Glomerular visceral epithelial cell (primary cell): ENCODE results near the gene FOXP1.

Experiments
- DNase-seq: peaks from one replicate; pipeline ENCODE4 v3.0.0-alpha.2; 2016; ENCODE audit errors: extremely low spot score

FOXP1 gene

DNA sequence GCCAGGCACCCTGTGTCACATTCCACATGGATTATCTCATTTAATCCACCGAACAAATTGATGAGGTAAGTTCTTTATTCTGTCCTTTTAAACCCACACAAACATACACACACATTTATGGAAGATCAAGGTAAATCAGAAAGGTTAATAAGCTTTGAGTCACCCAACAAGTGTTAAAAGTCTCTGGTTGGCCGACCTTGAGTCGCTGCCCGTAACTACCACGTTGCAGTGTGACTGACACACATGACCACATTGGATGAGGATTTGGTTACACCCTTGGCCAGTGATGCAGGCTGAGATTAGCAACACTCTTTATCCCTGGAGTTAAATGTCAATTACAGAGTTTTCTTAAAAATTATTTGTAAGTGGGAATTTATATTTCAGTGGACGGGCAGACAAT, 19.2 kb downstream of the FOXP1 start:
- peak; percentile 78 for DNase-seq

DNA sequence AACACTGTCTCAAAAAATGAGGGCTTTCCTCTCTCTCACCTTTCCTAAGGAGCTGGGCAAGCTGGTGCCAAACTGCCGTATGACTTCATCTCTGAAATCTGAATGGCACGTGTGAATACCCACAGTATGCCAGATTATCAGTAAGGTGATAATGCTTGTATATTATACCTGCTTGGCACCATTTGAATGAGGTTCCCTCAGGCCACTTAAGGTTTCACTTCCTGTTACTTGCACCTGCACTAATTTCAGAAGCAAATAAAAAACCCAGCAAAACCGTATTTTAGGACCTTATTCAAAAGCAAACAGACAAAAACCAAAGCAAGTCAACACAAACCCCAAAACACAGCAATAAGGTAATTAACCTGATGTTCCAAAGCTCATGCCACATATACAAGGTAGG, 19.7 kb downstream of the FOXP1 start:
- no peak for DNase-seq

- DNase-seq, result no peak
Measured at GRCh38 chr3:71562938-71563337, 20.6 kb downstream of the FOXP1 start.

- peak; percentile 72 for DNase-seq
Measured at GRCh38 chr3:71560665-71561064, 22.9 kb downstream of the FOXP1 start.

GRCh38 chr3:71559578-71560162, 23.9 kb downstream of the FOXP1 start:
- DNase-seq, result peak; percentile 48

DNA sequence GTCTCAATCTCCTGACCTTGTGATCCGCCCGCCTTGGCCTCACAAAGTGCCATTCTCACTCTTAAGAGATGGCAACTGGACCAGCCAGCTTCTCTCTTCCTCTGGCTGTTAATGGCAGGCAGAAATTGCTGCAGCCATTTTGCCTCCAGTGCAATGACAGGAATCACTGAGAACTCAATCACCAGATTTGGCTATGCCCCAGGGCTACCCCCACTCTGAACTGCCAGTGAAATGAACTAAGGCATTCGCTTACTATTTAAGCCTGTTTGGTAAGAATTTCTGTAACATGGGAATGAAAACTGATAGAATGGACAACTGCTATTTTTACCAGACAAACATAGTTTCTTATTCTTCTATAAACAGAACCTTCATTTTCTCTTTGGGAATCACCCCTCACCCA, 24.5 kb downstream of the FOXP1 start:
- no peak for DNase-seq

DNA sequence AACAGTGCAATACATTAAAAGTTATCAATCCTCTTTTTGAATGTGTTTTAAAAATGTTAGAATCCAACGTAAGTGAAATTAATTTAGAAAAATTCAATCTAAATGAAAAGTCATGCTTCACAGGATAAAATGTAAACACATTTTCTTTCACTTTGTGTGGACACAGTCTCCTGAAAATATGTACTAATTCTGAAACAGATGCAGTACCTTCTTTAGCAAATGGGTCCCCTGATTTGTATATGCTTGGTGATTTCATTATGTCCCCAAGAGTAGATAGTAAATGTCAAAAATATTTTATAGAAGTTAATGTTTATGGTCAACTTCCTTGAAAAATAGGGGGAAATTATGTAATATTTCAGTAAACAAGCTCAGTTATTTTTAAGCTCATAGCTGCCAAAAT, 28.9 kb downstream of the FOXP1 start:
- DNase-seq, result no peak

GRCh38 chr3:71551311-71551919, 32.1 kb downstream of the FOXP1 start:
- DNase-seq, result peak; percentile 42

DNA sequence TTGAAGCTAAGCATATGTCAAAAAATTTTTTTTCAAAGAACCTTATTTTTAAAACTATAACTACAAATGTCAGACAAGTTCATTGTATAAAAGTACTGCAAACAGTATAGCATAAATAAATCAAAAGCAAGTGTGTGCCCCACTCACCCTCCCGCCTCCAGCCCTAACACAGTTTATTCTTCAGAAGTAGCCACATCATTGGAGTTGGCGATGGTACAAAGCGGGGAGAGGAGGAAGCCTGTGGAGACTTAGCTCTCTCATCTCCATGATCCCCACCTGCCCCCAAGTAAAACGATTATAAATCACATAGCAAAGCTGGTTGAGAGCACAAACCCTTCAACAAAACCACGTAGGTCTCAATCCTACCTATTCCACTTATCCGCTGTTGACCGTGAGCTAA, 33.6 kb downstream of the FOXP1 start:
- no peak for DNase-seq

- DNase-seq, result peak; percentile 83
Measured at GRCh38 chr3:71548705-71549384, 34.7 kb downstream of the FOXP1 start.

DNA sequence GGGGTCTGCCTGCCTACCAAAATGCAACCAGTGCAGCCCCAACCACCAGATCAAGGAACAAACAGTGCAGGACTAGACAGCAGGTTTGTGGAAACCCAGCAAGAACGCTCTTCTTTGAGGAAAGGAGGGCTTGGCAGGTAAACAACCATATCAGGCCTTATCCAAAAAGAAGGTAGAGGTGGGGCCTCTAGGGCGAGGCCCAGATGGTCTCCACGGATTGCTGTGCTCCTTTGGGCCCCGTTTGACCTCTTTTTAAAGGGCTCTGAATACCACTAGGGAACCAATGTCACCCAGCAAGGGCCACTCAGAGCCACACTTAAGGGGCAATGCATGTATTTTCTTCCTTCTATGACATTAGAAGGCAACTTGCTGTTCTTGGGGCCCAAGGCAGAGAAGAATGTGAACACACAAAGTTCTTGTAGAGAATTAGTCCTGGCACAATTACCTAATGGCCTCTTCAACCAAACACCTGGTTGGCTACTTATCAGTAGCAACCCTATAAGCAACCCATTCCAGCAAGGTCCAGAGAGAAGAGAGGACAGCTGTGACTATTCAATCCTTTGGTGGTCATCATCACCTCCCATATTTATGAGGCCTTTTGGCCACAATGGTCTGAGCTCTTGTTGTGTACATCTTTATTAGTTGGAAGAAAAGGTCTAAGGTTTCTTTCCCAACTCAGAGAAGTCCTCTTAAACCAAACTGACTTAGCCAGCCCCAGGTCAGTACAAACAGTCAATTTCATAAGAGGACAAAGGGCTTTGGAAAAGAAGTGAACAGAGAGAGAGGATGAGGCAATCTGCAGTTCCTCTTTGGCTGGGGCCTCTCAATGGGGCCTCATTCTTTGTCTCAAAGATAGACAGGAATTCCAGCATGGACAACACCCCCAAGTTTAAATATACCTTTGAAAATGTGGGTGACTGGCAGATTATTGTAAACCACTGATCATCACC, 36.0 kb downstream of the FOXP1 start:
- DNase-seq, result no peak

DNA sequence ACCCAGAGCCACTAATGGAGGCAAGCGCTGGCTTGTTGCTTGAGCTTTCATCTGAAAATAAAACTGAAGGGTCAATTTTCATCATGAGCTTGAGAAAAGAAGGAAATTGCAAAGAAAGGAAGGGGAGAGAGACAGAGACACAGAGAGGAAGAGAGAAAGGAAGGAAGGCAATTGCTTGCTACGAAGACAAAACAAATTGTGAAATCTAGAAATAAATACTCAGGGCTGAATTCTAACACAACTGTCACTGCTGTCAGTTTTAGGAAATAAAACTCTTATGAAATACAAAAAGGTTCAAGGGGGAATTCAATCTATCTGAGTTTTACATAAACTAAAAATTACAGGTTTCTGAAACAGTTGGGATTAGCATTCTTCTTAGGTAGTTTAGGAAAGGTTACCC, 36.7 kb downstream of the FOXP1 start:
- DNase-seq, result no peak

DNA sequence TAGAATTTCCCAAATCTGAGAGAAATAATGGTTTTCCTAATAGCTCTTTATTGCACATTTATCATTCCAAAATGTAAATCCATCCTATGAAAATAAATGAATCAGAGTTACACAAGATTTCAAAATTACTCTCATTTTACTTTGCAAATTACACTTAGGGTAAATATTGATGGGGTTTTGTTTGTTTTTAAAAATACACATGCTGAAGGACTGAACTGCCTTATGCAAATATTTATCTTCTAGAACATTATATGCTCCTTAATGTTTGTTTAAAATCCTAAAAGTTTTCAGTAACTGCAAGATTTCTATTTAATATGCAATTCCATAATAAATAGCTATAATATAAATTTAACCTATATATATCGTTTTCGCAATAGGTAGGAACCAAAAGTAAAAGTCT, 38.2 kb downstream of the FOXP1 start:
- no peak for DNase-seq

- no peak for DNase-seq
Measured at GRCh38 chr3:71543371-71544016, 40.0 kb downstream of the FOXP1 start.

GRCh38 chr3:71542521-71543370, 40.8 kb downstream of the FOXP1 start:
- DNase-seq, result peak; percentile 76

DNA sequence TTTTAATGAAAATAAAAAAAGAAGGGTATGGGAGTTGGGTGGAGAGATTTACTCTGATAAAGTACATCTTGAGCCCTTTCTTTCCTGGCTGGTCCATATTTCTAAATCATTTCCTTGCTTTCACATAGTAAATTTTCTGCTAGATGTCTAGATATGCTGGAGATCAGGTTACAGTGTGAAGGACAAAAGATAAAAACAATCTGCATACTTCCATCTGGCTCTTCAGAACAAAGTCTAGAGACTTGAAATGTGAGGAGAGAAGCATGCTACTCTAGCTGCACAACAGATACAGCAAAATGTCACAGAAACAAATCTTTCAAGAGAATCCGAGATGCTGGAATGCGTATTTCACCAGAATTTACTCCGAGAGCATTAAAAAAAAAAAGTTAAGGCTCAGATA, 42.2 kb downstream of the FOXP1 start:
- no peak for DNase-seq

GRCh38 chr3:71537211-71537611, 46.3 kb downstream of the FOXP1 start:
- DNase-seq, result peak; percentile 94

GRCh38 chr3:71536376-71536965, 47.1 kb downstream of the FOXP1 start:
- peak; percentile 80 for DNase-seq

- no peak for DNase-seq
Measured at GRCh38 chr3:71533588-71533987, 49.9 kb downstream of the FOXP1 start.

DNA sequence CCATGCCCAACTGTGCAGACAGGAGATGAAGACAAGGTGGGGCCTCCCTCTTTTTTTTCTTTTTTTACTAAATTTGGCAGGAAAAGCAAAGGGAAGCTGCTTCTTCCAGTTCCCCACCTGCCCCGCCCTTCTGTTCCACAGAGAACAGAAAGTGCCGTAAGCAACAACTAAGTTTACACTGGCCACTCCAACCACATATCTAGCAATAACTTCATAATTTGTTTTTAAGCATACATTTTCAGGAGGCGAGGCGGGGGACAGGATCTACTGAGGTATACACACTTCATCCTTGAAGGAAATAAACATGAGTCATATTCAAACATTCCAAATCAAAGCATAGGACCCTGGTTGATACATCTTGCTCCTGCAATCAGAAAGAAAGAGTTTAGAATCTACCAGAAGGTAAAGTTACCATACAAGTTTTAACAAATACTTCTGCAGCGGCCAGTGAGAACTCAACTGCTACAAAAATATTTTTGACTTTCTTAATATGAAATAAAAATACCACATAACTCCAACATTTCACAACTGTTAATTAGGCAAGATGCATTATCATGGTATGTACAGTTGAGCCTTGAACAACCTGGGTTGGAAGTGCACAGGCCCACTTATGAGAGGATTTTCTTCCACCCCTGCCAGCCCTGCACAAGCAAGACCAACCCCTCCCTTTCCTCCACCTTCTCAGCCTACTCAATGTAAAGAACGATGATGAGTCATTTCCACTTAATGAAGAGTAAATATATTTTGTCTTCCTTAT, 50.7 kb downstream of the FOXP1 start:
- DNase-seq, result no peak
